HG02798 (cell line): ENCODE data around the gene GNAI3.
"Not testable (repeated sequence)": the region's sequence is repeated elsewhere in the genome, so short reads cannot be mapped to it uniquely, and the experiment has no call there.

Experiments used
- ATAC-seq: cut with Tn5 transposase; IDR thresholded peaks from one replicate; pipeline ENCODE4 v1.9.1; 2021; ENCODE audit warnings: mild to moderate bottlenecking; ENCODE audit not compliant: unreplicated experiment, poor library complexity

The GNAI3 gene

GRCh38 chr1:109654519-109654918 lies 106.1 kb downstream of the GNAI3 start:
- no peak for ATAC-seq

DNA sequence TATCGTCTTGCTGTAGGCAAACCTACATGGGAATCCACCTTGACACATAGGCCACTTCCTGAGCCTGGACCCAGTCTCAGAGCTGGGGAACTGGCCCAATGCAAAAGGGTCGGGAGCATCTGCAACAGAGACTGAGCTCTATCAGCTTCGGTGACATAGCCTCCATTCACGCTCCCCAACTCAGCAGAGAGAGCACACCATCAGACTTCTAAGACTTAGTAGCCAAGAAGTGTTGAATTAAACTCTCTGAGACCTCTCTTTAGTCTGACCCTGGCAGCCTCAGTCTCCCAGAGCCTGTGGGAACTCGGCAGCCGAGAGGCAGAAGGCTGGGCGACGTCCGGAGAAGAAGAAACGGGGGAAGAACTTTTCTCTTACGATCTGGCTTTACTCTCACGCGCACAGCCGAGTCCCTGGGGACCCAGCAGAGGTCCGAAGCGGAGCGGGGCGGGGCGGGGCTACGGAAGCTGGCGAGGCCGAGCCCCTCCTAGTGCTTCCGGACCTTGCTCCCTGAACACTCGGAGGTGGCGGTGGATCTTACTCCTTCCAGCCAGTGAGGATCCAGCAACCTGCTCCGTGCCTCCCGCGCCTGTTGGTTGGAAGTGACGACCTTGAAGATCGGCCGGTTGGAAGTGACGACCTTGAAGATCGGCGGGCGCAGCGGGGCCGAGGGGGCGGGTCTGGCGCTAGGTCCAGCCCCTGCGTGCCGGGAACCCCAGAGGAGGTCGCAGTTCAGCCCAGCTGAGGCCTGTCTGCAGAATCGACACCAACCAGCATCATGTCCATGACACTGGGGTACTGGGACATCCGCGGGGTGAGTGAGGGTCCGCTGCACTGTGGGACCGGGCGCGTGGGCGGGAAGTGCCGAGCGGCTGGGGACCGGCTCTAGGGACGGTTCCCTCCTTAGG lies 107.5 kb downstream of the GNAI3 start, which contains the start of gene GSTM4:
Gene GSTM4 (plus strand): TSS at position 485 of the 905 bp plus-strand sequence. CDS start 291 bp downstream, at position 776.
- peak; percentile 89 for ATAC-seq

GRCh38 chr1:109657395-109657794 lies 109.0 kb downstream of the GNAI3 start:
- ATAC-seq, result no peak

- no peak for ATAC-seq
These were observed 109.6 kb downstream of the GNAI3 start for GRCh38 chr1:109657970-109658369.

- no peak for ATAC-seq
These were observed 110.2 kb downstream of the GNAI3 start for GRCh38 chr1:109658533-109659042.

DNA sequence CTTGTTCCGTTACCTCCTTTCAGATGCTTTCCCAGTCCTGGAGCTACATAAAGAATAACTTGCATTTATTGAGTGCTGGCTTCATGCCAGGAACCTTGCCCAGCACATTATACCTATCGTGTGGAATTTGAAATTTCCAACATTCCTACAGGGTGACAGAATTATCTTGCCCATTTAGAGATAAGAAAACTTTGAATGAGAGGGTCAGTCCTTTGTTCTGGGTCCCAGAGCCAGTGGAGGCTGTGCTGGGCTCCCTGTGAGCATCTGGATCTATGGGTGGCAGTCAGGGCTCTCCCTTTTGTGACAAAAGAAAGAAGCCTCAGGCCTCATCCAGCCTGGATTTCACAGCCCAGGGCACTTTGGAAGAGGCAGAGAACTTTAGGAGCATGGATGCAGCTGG lies 110.7 kb downstream of the GNAI3 start:
- ATAC-seq, result no peak

DNA sequence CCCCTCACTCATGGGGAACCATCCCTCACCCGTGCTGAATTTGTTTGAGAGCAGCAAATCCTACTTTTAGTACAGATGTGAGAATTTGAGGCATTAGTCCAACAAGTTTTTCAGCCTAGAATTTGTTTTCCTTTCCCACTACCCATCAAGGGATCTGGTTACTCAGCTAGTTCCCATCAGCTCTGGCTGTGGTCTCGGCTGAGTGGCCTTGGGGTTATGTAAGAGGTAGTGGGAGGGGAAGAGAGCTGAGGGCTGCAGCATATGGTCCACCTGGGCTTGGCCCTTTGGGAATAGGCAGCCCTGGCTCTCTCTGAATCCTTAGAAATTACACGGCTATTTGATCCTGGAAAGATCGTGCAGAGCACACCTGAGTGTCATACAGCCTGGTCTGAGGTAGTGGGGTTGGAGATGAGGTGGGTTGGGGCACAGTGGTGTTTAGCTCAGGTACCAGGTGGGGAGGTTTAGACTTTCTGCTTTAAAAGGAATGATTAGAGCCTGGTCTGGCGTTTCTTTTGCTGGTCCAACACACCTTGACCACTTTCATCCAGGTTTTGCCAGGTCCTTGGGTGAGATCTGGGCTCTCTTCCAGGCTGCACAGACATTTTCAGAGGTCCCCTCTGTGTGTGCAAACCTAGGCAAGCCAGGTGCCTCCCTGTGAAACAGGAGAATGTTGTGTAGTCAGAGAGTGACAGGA lies 111.7 kb downstream of the GNAI3 start:
- no peak for ATAC-seq

- ATAC-seq, result not testable (repeated sequence)
These were observed 112.2 kb downstream of the GNAI3 start for GRCh38 chr1:109660691-109661026.

- no peak for ATAC-seq
These were observed 113.0 kb downstream of the GNAI3 start for GRCh38 chr1:109661391-109661790.

DNA sequence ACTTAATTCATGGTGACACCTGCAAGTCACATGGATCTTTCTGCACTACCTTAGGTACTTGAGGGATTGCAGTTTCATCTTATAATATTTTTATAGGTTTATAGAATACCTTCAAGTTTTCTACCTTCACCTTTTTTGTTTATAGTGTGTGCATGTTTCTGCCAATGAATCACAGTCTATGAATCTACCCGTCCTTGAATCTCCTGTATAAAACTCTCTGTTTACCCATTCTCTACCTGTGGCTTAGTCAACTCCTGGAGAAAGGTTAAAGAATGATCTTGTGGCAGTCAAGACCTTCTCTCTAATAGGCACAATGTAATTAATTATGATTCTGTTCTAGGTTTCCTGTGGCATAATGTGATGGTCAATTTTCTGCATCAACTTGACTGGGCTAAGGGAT lies 116.3 kb downstream of the GNAI3 start:
- ATAC-seq, result no peak

- peak; percentile 96 for ATAC-seq
These were observed 119.2 kb downstream of the GNAI3 start, which contains the start of gene GSTM2 for GRCh38 chr1:109667452-109668122. GSTM2 (plus strand) TSS chr1:109668057; CDS start chr1:109668116, 59 bp downstream.
